ENCODE data around the gene DCST2. TPM values are rescaled to one million over a fixed set of nuclear protein-coding genes. Genes with fewer than 3 reads are reported as not detected.
A peak's percentile ranks its signal among the peaks of the same experiment; 100 is the strongest.

DCST2 gene
- total and polyA plus RNA-seq, 10 of the 15 experiments (the other 5 are each of a cell fraction or from before 2014, with no cell fraction given) = 0.33 to 0.41 (median 0.36) TPM; not detected in 7

DNA sequence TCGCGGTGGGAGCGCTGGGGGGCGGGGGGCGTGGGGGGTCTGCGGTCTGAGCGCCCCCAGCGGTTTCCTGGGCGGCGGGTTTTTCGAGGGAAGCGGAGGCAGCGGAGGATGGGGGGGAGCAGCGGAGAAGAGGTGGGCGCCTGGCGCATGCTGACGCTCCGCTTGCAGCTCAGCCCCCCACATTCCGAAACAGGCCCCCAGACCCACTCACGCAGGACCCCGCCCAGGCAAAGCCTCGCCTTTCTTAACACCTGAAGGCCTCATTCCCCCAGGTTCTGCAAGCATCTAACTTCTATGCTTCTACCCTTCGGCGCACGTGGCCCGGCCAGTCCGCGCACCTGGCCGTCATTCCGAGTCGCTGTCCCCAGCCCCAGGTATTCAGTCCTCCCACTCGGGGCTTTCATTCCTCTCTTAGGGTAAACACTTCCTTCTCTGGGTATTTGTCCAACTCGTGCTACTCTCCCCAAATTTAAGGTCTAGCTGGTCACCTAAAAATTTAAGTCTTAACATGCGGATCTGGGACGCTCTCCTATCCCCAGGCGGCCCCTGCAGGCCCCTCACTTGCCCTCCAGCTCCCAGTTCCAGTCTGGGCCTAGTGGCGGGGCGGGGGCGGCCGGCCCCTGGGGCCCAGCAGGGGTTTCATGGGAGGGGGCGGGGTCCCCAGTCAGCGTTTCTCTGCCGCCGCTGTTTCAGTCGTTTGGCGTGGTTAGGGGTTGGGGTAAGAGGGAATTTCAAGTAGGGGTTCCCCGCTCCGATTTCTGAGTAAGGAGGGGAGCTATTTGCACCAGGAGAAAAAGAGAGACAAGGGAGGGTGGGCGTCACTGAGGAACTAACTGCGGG is 33.8 kb downstream of the DCST2 start (continued):
- TF ChIP-seq, protein P1, sequence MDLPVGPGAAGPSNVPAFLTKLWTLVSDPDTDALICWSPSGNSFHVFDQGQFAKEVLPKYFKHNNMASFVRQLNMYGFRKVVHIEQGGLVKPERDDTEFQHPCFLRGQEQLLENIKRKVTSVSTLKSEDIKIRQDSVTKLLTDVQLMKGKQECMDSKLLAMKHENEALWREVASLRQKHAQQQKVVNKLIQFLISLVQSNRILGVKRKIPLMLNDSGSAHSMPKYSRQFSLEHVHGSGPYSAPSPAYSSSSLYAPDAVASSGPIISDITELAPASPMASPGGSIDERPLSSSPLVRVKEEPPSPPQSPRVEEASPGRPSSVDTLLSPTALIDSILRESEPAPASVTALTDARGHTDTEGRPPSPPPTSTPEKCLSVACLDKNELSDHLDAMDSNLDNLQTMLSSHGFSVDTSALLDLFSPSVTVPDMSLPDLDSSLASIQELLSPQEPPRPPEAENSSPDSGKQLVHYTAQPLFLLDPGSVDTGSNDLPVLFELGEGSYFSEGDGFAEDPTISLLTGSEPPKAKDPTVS (IDR thresholded peaks at IDR 0.05; ENCODE audit: low read depth, low read length) = no peak
- TF ChIP-seq ZNF687 (IDR thresholded peaks at IDR 0.05) = peak; percentile 30; the same call in 1 of the 2 replicates
- 0 out of 2 replicates have a peak, but pooled peaks have one; percentile 6 for TF ChIP-seq PKNOX1 (IDR thresholded peaks at IDR 0.05)
- TF ChIP-seq MXI1 (IDR thresholded peaks at IDR 0.05; ENCODE audit: low read depth, low read length) = peak; percentile 94
- TF ChIP-seq HDAC6 (IDR thresholded peaks at IDR 0.05; ENCODE audit: unreplicated experiment) = no peak
- 0 out of 2 replicates have a peak, but pooled peaks have one; percentile 14 for TF ChIP-seq MTA2 (IDR thresholded peaks at IDR 0.05; ENCODE audit: low read depth)
- TF ChIP-seq CHD4 (IDR thresholded peaks at IDR 0.05) = no peak
- no peak for TF ChIP-seq RBBP5 (conservative IDR thresholded peaks at IDR 0.05)
- peak; percentile 32; the same call in 1 of the 2 replicates for TF ChIP-seq BACH1 (IDR thresholded peaks at IDR 0.05; ENCODE audit: borderline replicate concordance)
- no peak for TF ChIP-seq SPI1 (IDR thresholded peaks at IDR 0.05; ENCODE audit: borderline replicate concordance, insufficient read depth, low read depth, low read length)
- peak; percentile 79 for TF ChIP-seq SP1 (IDR thresholded peaks at IDR 0.05; ENCODE audit: low read depth, low read length)
- peak; percentile 24; the same call in 1 of the 2 replicates for TF ChIP-seq ATF7 (IDR thresholded peaks at IDR 0.05; ENCODE audit: low read depth)
- TF ChIP-seq POU2F2 (IDR thresholded peaks at IDR 0.05; ENCODE audit: borderline replicate concordance, low read depth, low read length) = 0 out of 3 replicates have a peak, but pooled peaks have one; percentile 16
- TF ChIP-seq IKZF2 (IDR thresholded peaks at IDR 0.05) = peak; percentile 3 to 60; a peak in 3 of 4 replicates
- TF ChIP-seq, protein P2, sequence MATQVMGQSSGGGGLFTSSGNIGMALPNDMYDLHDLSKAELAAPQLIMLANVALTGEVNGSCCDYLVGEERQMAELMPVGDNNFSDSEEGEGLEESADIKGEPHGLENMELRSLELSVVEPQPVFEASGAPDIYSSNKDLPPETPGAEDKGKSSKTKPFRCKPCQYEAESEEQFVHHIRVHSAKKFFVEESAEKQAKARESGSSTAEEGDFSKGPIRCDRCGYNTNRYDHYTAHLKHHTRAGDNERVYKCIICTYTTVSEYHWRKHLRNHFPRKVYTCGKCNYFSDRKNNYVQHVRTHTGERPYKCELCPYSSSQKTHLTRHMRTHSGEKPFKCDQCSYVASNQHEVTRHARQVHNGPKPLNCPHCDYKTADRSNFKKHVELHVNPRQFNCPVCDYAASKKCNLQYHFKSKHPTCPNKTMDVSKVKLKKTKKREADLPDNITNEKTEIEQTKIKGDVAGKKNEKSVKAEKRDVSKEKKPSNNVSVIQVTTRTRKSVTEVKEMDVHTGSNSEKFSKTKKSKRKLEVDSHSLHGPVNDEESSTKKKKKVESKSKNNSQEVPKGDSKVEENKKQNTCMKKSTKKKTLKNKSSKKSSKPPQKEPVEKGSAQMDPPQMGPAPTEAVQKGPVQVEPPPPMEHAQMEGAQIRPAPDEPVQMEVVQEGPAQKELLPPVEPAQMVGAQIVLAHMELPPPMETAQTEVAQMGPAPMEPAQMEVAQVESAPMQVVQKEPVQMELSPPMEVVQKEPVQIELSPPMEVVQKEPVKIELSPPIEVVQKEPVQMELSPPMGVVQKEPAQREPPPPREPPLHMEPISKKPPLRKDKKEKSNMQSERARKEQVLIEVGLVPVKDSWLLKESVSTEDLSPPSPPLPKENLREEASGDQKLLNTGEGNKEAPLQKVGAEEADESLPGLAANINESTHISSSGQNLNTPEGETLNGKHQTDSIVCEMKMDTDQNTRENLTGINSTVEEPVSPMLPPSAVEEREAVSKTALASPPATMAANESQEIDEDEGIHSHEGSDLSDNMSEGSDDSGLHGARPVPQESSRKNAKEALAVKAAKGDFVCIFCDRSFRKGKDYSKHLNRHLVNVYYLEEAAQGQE (IDR thresholded peaks at IDR 0.05; ENCODE audit: low read depth, low read length) = no peak
- TF ChIP-seq EED (IDR thresholded peaks at IDR 0.05; ENCODE audit: low read depth) = peak; percentile 68
- no peak for TF ChIP-seq ZBTB33 (IDR thresholded peaks at IDR 0.05)
